Measurements from ENCODE around the gene GATA6. TPM values are rescaled to one million over a fixed set of nuclear protein-coding genes. Genes with fewer than 3 reads are reported as not detected.

Gene GATA6
- polyA plus RNA-seq, 1 donor (not counting 4 experiments of a cell fraction or from before 2014, with no cell fraction given): 0.37 TPM

GRCh38 chr18:22230471-22230945, 61.1 kb downstream of the GATA6 start:
- Histone ChIP-seq H3K36me3 (ENCODE audit: control insufficient read depth in 2 of 2, extremely low read depth in 1 of 2, insufficient read depth in 2 of 2, low read length in 2 of 2) (no peaks in the 10 kb centered on the region), H2AFZ (ENCODE audit: control insufficient read depth, low read length) (no peak overlapping the region), H3K9me3 (ENCODE audit: control insufficient read depth, low read depth, low read length) (no peaks in the 10 kb centered on the region), H3K27ac (ENCODE audit: control insufficient read depth, insufficient read depth, low read length) (no peak overlapping the region), H3K79me2 (ENCODE audit: control insufficient read depth, insufficient read depth, low read length) (no peaks in the 10 kb centered on the region), H3K4me3 (ENCODE audit: control insufficient read depth in 2 of 3, extremely low read depth in 1 of 3, insufficient read depth in 2 of 3, low read depth in 1 of 3, low read length in 3 of 3) (no peak overlapping the region), H3K4me1 (ENCODE audit: control insufficient read depth, extremely low read depth, insufficient read depth, low read length) (peaks cover 5% of the 10 kb centered on the region), H3K27me3 (ENCODE audit: control insufficient read depth, extremely low read depth, insufficient read depth, low read length) (peaks cover 9% of the 10 kb centered on the region), H3K4me2 (ENCODE audit: control insufficient read depth, extremely low read depth, insufficient read depth, low read depth, low read length) (no peak overlapping the region), H3K9me1 (ENCODE audit: control insufficient read depth, extremely low read depth, insufficient read depth, low read length) (no peaks in the 10 kb centered on the region), H4K20me1 (ENCODE audit: control insufficient read depth, extremely low read depth, insufficient read depth, low read length) (no peaks in the 10 kb centered on the region), H3K9ac (ENCODE audit: control insufficient read depth, extremely low read depth, insufficient read depth, low read length) (no peak overlapping the region)
- FAIRE-seq (no peak), DNase-seq (ENCODE audit: low read depth, low spot score) (no peak)
- dilution Hi-C loops (cut with MboI; ENCODE audit: extremely low pct_ligation_motif_present, low sequenced_read_pairs): no loop called here
- TF ChIP-seq CTCF (optimal IDR thresholded peaks at IDR 0.05 in 1 of 3, IDR thresholded peaks at IDR 0.05 in 1 of 3, conservative IDR thresholded peaks at IDR 0.05 in 1 of 3; ENCODE audit: extremely low read depth in 1 of 3, insufficient read depth in 2 of 3, low read length in 3 of 3) (no peak), EZH2 (IDR thresholded peaks at IDR 0.05; ENCODE audit: low read length) (no peak)

- no peak overlapping the region for H3K4me2 ChIP-seq (ENCODE audit: control insufficient read depth, extremely low read depth, insufficient read depth, low read depth, low read length)
- FAIRE-seq (no peak), DNase-seq (ENCODE audit: low read depth, low spot score) (no peak)
- H2AFZ ChIP-seq (ENCODE audit: control insufficient read depth, low read length): no peak overlapping the region
- H3K4me1 ChIP-seq (ENCODE audit: control insufficient read depth, extremely low read depth, insufficient read depth, low read length): no peaks in the 10 kb centered on the region
- H3K9me3 ChIP-seq (ENCODE audit: control insufficient read depth, low read depth, low read length): no peaks in the 10 kb centered on the region
- H3K4me3 ChIP-seq (ENCODE audit: control insufficient read depth in 2 of 3, extremely low read depth in 1 of 3, insufficient read depth in 2 of 3, low read depth in 1 of 3, low read length in 3 of 3): no peak overlapping the region
- dilution Hi-C loops (cut with MboI; ENCODE audit: extremely low pct_ligation_motif_present, low sequenced_read_pairs): no loop called here
- H3K36me3 ChIP-seq (ENCODE audit: control insufficient read depth in 2 of 2, extremely low read depth in 1 of 2, insufficient read depth in 2 of 2, low read length in 2 of 2): no peaks in the 10 kb centered on the region
- H3K79me2 ChIP-seq (ENCODE audit: control insufficient read depth, insufficient read depth, low read length): no peaks in the 10 kb centered on the region
- no peak for TF ChIP-seq EZH2 (IDR thresholded peaks at IDR 0.05; ENCODE audit: low read length)
- no peak for TF ChIP-seq CTCF (optimal IDR thresholded peaks at IDR 0.05 in 1 of 3, IDR thresholded peaks at IDR 0.05 in 1 of 3, conservative IDR thresholded peaks at IDR 0.05 in 1 of 3; ENCODE audit: extremely low read depth in 1 of 3, insufficient read depth in 2 of 3, low read length in 3 of 3)
- H3K27me3 ChIP-seq (ENCODE audit: control insufficient read depth, extremely low read depth, insufficient read depth, low read length): peaks cover 9% of the 10 kb centered on the region
- H3K27ac ChIP-seq (ENCODE audit: control insufficient read depth, insufficient read depth, low read length): no peak overlapping the region
- H3K9me1 ChIP-seq (ENCODE audit: control insufficient read depth, extremely low read depth, insufficient read depth, low read length): no peaks in the 10 kb centered on the region
- H4K20me1 ChIP-seq (ENCODE audit: control insufficient read depth, extremely low read depth, insufficient read depth, low read length): no peaks in the 10 kb centered on the region
- H3K9ac ChIP-seq (ENCODE audit: control insufficient read depth, extremely low read depth, insufficient read depth, low read length): no peak overlapping the region
These were observed 63.9 kb downstream of the GATA6 start for GRCh38 chr18:22233266-22233665.

All from keratinocyte (primary cell).